SKM-1 treated with dmso at 0.1 percent for 144 hours (cell line): Measurements from ENCODE around the gene PGGT1B.

Source experiments
- DNase-seq: peaks from one replicate; lab custom pipeline; 2025; ENCODE audit not compliant: unreplicated experiment; lab: John Stamatoyannopoulos, UW

Gene PGGT1B

DNA sequence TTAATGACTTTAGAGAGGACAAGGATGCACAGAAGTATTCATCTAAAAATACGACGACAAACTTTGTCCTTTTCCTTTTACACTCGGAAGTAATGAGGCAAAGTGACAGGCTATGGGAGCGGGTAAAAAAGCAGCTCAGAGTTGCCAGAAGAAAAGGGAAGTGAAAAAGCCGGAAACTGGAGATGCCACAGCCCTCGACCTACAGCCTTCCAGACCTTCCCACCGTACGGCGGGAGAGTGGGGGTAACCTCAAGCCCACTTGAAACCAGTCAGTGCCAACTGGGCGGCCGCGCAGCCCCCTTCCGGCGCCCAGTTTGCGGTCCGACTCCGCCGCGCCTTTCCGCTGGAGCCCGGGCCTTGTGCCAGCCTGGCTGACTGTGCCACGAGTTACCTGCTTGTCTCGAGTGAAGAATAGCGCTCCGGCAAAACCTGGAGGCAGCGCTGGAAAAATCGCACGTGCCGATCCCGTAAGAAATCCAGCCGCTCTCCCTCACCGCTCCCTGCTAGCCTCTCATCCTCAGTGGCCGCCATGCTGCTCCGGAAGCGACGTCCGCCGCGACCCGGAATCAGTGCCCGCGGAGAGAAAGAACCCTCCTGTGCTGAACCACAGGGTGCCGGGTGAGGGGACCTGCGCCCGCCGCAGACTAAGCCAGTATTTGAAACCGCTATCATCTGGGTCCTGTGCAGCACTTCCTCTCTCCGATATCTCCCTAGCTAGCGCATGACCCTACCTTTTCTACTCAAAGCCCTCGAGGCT lies at the start of gene PGGT1B:
PGGT1B (minus strand) TSS at position 557 of the 757 bp plus-strand sequence; CDS start at position 531, 26 bp downstream.
- peak; percentile 90 for DNase-seq

GRCh38 chr5:115309751-115310370 lies 47.2 kb upstream of the PGGT1B start:
- DNase-seq, result peak; percentile 49

- no peak for DNase-seq
These were observed 46.1 kb upstream of the PGGT1B start for GRCh38 chr5:115308815-115309214.

GRCh38 chr5:115306011-115306536 lies 43.4 kb upstream of the PGGT1B start:
- DNase-seq, result no peak

DNA sequence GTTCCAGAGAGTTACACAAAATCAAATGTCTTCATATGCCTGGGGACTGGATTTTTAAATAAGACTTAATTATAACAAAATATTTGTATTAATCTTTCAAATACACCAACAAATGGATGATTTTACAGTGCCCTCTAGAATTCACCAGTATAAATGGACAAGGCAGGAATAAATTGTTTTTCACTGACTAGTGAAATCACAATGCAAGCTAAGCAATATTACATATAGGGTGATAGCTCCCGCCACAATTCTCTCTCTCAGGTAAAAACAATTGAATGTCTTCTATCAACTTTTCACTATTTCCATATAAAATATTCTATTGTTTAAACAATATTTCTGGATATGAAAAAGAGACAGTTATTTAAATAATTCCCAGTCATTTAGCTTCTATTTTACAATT lies 41.8 kb upstream of the PGGT1B start:
- DNase-seq, result no peak

- no peak for DNase-seq
These were observed 36.1 kb upstream of the PGGT1B start for GRCh38 chr5:115298811-115299210.

- DNase-seq, result no peak
These were observed 34.4 kb upstream of the PGGT1B start for GRCh38 chr5:115297031-115297430.

GRCh38 chr5:115296124-115297022 lies 33.7 kb upstream of the PGGT1B start, which contains the start of gene CCDC112:
TSS of gene CCDC112 (minus strand) at chr5:115296654. CDS start at chr5:115296543, 111 bp downstream.
- peak; percentile 41 for DNase-seq

- DNase-seq, result no peak
These were observed 33.1 kb upstream of the PGGT1B start for GRCh38 chr5:115295777-115296123.

DNA sequence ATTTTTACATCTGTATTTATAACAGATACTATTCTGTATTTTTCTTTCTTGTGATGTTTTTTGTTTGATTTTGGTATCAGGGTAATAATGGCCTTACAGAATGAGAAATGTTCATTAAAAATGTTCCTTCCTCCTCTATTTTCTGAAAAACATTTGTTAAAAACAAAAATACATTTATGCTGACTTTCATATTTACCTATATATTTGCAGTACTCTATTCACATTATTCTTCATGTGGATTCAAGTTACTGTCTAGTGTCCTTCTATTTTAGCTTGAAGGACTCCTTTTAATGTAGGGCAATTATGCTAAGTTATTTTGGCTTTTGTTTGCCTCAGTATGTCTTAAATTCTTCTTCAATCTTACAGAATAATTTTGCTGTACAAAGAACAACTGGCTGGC lies 28.7 kb upstream of the PGGT1B start:
- DNase-seq, result no peak

- peak; percentile 47 for DNase-seq
These were observed 26.4 kb upstream of the PGGT1B start for GRCh38 chr5:115289104-115289503.

DNA sequence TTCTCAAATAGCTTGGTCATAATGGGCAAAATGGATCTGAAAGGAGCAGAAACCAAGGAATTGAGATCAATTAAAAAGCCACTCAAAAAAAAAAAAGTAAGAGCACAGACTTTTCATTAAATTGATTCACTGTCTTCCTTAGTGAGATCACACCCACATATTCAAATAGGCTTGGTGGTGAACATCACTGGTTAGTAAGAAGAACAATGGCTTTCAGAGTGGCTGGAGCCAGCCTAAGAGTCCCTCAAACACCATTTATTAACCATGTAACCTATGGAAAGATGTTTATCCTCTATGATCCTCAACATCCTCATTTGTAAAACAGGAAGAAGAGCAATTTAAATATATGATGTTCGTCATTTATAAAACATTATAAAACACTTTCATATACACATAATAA lies 21.3 kb upstream of the PGGT1B start:
- DNase-seq, result no peak

DNA sequence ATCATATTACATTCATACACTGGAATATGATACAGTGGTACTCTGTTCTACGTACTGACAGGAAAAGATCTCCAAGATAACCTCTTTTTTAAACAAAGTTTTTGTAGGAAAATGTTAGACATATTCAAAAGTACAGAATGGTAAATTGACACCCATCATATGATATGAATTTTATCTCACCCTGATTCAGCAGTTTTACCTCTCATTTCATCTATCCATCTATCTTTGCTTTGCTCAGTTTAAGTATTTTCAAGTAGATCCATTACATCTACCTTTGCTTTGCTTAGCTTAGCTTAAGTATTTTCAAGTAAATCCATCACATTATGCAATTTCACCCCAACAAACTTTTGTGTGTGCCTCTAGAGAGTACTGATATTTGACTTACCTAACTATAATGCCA lies 19.5 kb upstream of the PGGT1B start:
- DNase-seq, result no peak

GRCh38 chr5:115274584-115274983 lies 11.9 kb upstream of the PGGT1B start:
- DNase-seq, result peak; percentile 18

DNA sequence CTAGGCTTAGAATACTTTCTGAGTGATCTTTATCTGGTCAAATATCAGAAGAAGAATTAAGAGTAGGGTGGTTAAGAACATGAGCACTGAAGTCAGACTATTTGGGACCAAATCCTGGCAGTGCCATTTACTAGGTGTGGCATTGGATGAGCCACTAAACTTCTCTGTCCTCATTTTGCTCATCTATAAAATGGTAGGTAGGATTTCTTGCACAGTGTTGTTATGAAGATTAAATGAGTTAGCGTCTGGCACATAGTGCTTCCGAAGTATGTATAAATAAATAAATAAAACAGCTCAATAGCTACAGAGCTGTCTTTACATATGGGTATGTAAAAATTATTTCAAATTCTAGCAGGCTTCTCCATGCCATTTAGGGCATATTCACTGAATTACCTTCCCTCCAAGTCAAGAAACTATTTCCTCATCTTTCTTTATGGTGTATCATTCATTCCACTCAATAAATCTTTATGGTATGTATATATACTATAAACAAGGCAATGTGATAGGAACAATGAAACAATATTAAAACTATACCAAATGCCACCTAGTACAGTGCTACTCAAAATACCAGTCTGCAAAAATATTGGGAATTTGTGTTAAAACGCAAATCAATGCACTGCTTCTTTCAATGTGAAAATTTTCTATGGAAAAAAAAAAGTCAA lies 9.8 kb upstream of the PGGT1B start:
- DNase-seq, result no peak

DNA sequence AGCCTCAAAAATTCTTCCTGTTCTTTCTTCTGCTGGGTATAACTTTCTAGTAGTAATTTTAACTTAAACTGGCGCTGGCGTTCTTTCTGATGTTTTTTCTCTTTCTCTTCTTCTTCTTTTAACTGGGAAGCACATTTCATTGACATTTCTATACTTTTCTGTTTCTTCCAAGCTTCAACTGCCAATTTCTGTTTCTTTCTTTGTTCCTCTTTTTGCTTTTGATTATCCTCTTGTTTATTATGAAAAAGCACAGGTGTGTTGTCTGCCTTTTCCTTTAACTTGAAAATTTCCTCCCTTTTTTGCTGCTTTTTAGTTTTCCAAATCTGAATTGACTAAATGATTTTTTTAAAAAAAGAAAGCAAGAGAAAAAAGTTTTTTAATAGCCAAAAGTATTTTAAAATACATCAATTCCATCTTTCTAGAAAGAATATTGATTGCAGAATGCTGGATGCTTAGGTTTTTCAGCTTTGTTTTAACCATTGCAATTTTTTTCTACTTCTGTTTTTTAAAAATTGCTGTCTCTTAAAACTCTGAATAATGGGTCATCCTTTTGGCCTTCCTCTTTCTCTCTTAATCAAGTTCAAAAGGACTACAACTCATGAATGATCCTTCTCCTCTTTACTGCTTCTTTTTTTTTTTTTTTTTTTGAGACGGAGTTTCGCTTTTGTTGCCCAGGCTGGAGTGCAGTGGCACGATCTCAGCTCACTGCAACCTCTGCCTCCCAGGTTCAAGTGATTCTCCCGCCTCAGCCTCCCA lies 8.8 kb upstream of the PGGT1B start:
- DNase-seq, result peak; percentile 5

- DNase-seq, result no peak
These were observed 4.9 kb upstream of the PGGT1B start for GRCh38 chr5:115267617-115268016.

DNA sequence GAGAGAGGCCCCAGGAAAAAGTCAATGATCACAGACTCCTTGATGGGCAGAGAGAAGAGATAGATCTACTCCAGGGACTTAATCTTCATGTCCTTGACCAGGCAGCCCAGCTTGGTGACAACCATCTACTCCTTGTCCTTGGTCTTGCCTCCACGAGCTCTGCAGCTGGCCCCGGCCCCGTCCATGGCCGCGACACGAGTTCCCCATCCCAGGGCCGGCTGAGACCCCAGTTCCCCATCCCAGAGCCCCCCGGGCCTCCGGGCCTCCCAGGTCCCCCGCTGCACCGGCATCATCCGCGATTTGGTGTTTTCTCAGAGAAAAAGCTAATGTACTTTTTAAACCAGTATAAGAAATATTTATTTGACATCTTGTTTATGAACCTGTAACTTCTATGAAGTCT lies 2.5 kb upstream of the PGGT1B start:
- no peak for DNase-seq

GRCh38 chr5:115264786-115265185 lies 2.1 kb upstream of the PGGT1B start:
- no peak for DNase-seq

- no peak for DNase-seq
These were observed 352 bp upstream of the PGGT1B start for GRCh38 chr5:115263078-115263380.

GRCh38 chr5:115262011-115262320 lies 711 bp downstream of the PGGT1B start:
- no peak for DNase-seq
